ENCODE measurements around the gene AOPEP. TPM values are rescaled to one million over a fixed set of nuclear protein-coding genes. Genes with fewer than 3 reads are reported as not detected.

AOPEP gene
- polyA plus RNA-seq, 1 of the 3 experiments (the other 2 are of a cell fraction): 54.6 TPM

- Histone ChIP-seq H3K27me3 (ENCODE audit: insufficient read depth) (no peaks in the 10 kb centered on the region), H3K79me2 (ENCODE audit: insufficient read depth) (no peaks in the 10 kb centered on the region), H3K4me1 (ENCODE audit: control insufficient read depth in 1 of 2, insufficient read depth in 2 of 2, low read depth in 1 of 2, low read length in 1 of 2) (peaks cover 16 to 96% of the 10 kb centered on the region in 2 experiments; a peak in 3 of 4 replicates), H3K36me3 (replicated peaks in 1 of 2; ENCODE audit: control insufficient read depth in 1 of 2, insufficient read depth in 2 of 2, low read length in 1 of 2) (peaks cover 0 to 22% of the 10 kb centered on the region in 2 experiments), H3K27ac (ENCODE audit: low read depth in 2 of 2, low read length in 1 of 2) (peak overlapping the region in 1 of 2 experiments; percentile 91; a peak in 1 of 4 replicates), H3K9ac (no peak overlapping the region), H2AFZ (ENCODE audit: low read depth) (no peak overlapping the region), H3F3A (replicated peaks; ENCODE audit: insufficient read depth) (no peaks in the 10 kb centered on the region), H3K4me3 (ENCODE audit: low read depth in 2 of 2, low read length in 1 of 2) (no peak overlapping the region), H3K9me3 (no peaks in the 10 kb centered on the region), H3K4me2 (no peak overlapping the region), H4K20me1 (ENCODE audit: insufficient read depth) (no peaks in the 10 kb centered on the region), H3K9me2 (no peaks in the 10 kb centered on the region)
- TF ChIP-seq ELF1 (IDR thresholded peaks at IDR 0.05) (no peak), TCF12 (IDR thresholded peaks at IDR 0.05) (no peak), USF1 (IDR thresholded peaks at IDR 0.05; ENCODE audit: borderline replicate concordance, low read depth) (no peak), TAF1 (IDR thresholded peaks at IDR 0.05; ENCODE audit: borderline replicate concordance, low read depth, low read length) (no peak), NRF1 (IDR thresholded peaks at IDR 0.05; ENCODE audit: low read depth, low read length) (no peak), MEF2A (IDR thresholded peaks at IDR 0.05; ENCODE audit: borderline replicate concordance, low read depth) (no peak), YY1 (IDR thresholded peaks at IDR 0.05; ENCODE audit: low read depth) (no peak), FOSL2 (IDR thresholded peaks at IDR 0.05; ENCODE audit: borderline replicate concordance, low read depth) (no peak), GABPA (IDR thresholded peaks at IDR 0.05; ENCODE audit: low read depth) (no peak), MXI1 (IDR thresholded peaks at IDR 0.05; ENCODE audit: low read depth, low read length) (no peak), NFIC (IDR thresholded peaks at IDR 0.05; ENCODE audit: borderline replicate concordance) (no peak), FOXM1 (IDR thresholded peaks at IDR 0.05; ENCODE audit: low read depth) (no peak), SMC3 (IDR thresholded peaks at IDR 0.05; ENCODE audit: low read depth, low read length) (no peak), EZH2phosphoT487 (IDR thresholded peaks at IDR 0.05; ENCODE audit: borderline replicate concordance, low read depth) (no peak), RXRA (IDR thresholded peaks at IDR 0.05; ENCODE audit: borderline replicate concordance, low read depth) (no peak), EP300 (IDR thresholded peaks at IDR 0.05; ENCODE audit: borderline replicate concordance in 1 of 2, low read depth in 1 of 2, low read length in 1 of 2) (no peak), ZBTB33 (IDR thresholded peaks at IDR 0.05; ENCODE audit: borderline replicate concordance, low read depth) (no peak)
- TF ChIP-seq, protein P1, sequence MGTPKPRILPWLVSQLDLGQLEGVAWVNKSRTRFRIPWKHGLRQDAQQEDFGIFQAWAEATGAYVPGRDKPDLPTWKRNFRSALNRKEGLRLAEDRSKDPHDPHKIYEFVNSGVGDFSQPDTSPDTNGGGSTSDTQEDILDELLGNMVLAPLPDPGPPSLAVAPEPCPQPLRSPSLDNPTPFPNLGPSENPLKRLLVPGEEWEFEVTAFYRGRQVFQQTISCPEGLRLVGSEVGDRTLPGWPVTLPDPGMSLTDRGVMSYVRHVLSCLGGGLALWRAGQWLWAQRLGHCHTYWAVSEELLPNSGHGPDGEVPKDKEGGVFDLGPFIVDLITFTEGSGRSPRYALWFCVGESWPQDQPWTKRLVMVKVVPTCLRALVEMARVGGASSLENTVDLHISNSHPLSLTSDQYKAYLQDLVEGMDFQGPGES (IDR thresholded peaks at IDR 0.05; ENCODE audit: low read depth, low read length): no peak
- TF ChIP-seq, protein P2, sequence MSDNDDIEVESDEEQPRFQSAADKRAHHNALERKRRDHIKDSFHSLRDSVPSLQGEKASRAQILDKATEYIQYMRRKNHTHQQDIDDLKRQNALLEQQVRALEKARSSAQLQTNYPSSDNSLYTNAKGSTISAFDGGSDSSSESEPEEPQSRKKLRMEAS (IDR thresholded peaks at IDR 0.05; ENCODE audit: low read depth): no peak
- TF ChIP-seq, protein P3, sequence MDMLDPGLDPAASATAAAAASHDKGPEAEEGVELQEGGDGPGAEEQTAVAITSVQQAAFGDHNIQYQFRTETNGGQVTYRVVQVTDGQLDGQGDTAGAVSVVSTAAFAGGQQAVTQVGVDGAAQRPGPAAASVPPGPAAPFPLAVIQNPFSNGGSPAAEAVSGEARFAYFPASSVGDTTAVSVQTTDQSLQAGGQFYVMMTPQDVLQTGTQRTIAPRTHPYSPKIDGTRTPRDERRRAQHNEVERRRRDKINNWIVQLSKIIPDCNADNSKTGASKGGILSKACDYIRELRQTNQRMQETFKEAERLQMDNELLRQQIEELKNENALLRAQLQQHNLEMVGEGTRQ (IDR thresholded peaks at IDR 0.05; ENCODE audit: borderline replicate concordance, low read depth, low read length): no peak
- POLR2A ChIA-PET: no interaction called here
- DNase-seq: no peak
- CTCF ChIA-PET: interaction anchor here (0.9 to 8.9 kb wide), 6 partner anchors 9 to 412 kb away, joined by 4 to 53 read pairs (median 5); no protein-coding TSS in a partner anchor
- WGBS (ENCODE audit: low lambda C conversion rate): 98% methylated on average over 16 of the region's 16 CpGs
These were observed 367.1 kb downstream of the AOPEP start for GRCh38 chr9:95093586-95093985.
